HG03457 (cell line): ENCODE data around the gene SLC52A1.

Experiments used
- ATAC-seq: cut with Tn5 transposase; IDR thresholded peaks from one replicate; pipeline ENCODE4 v1.9.1; 2021; ENCODE audit warnings: moderate number of reproducible peaks; ENCODE audit not compliant: unreplicated experiment

The SLC52A1 gene

GRCh38 chr17:4994081-4994595 lies 41.1 kb downstream of the SLC52A1 start:
- ATAC-seq: no peak

GRCh38 chr17:4987767-4988567 lies 47.3 kb downstream of the SLC52A1 start:
- ATAC-seq: peak; percentile 11

- ATAC-seq: peak; percentile 38
Observed at GRCh38 chr17:4986951-4987766, 48.1 kb downstream of the SLC52A1 start, which contains the start of gene CAMTA2. Gene CAMTA2, minus strand, starts transcription at chr17:4987675. Its CDS starts 1,453 bp downstream, at chr17:4986222.

- ATAC-seq: no peak
Observed at GRCh38 chr17:4986403-4986802, 48.8 kb downstream of the SLC52A1 start.
